OCI-LY7 (cell line): ENCODE measurements around the gene ZC3H12A. TPM values are rescaled to one million over a fixed set of nuclear protein-coding genes. Genes with fewer than 3 reads are reported as not detected.

Source experiments
- BruUV-seq: library from RNA; stranded (reverse); fragments of 400-500 nt; replicated peaks from 2 replicates; lab custom pipeline; 2021; lab: Mats Ljungman, UMichigan
- CTCF ChIA-PET: fragments of 300-600 bp; sonication (Branson Sonifier 250); formaldehyde crosslinking; loops from one replicate; lab custom pipeline; 2022; ENCODE audit warnings: antibody characterized with exemption; ENCODE audit not compliant: unreplicated experiment; lab: Charles Lee
- POLR2A ChIA-PET: fragments of 300-600 bp; sonication (Branson Sonifier 250); formaldehyde crosslinking; loops from one replicate; lab custom pipeline; 2022; ENCODE audit warnings: antibody characterized with exemption; lab: Charles Lee
- DNase-seq: peaks from one replicate; pipeline ENCODE4 v3.0.0-alpha.2; 2015; ENCODE audit warnings: low spot score
- H2AFZ ChIP-seq: fragments of 200-600 bp; sonication (generic), shearing (Covaris generic); 2 replicates; pipeline ENCODE4 v1.6.1; 2014; ENCODE audit warnings: mild to moderate bottlenecking, antibody characterized with exemption, low read length, moderate library complexity
- H3K27ac ChIP-seq: fragments of 200-600 bp; sonication (generic); 2 replicates; pipeline ENCODE4 v1.5.1; 2014; ENCODE audit warnings: mixed run types, low read depth, mild to moderate bottlenecking, moderate library complexity, low read length, inconsistent platforms; ENCODE audit not compliant: poor library complexity, severe bottlenecking
- H3K36me3 ChIP-seq: fragments of 200-600 bp; sonication (generic); 2 replicates; pipeline ENCODE4 v1.6.1; 2014; ENCODE audit warnings: mild to moderate bottlenecking, antibody characterized with exemption, low read length, moderate library complexity, mixed read lengths; ENCODE audit not compliant: insufficient read depth
- H3K4me1 ChIP-seq: fragments of 200-600 bp; sonication (generic); 2 replicates; pipeline ENCODE4 v1.5.1; 2014; ENCODE audit warnings: mild to moderate bottlenecking, low read length; ENCODE audit not compliant: insufficient read depth, poor library complexity, severe bottlenecking
- H3K4me2 ChIP-seq: fragments of 200-600 bp; sonication (generic); 2 replicates; pipeline ENCODE4 v1.6.1; 2014; ENCODE audit warnings: mild to moderate bottlenecking, low read length
- H3K4me3 ChIP-seq: fragments of 200-600 bp; sonication (generic); 2 replicates; pipeline ENCODE4 v1.5.1; 2014; ENCODE audit warnings: mild to moderate bottlenecking, low read depth, low read length; ENCODE audit not compliant: poor library complexity, severe bottlenecking
- H3K79me2 ChIP-seq: fragments of 200-600 bp; sonication (generic); 2 replicates; pipeline ENCODE4 v1.6.1; 2016; ENCODE audit warnings: low read depth, mild to moderate bottlenecking, low read length, moderate library complexity, mixed read lengths; ENCODE audit not compliant: insufficient read depth
- H3K9me2 ChIP-seq: fragments of 200-600 bp; sonication (generic); 2 replicates; pipeline ENCODE4 v1.6.1; 2016; ENCODE audit warnings: mild to moderate bottlenecking, low read length, mixed read lengths; ENCODE audit not compliant: insufficient read depth
- H3K9me3 ChIP-seq: fragments of 200-600 bp; sonication (generic); 2 replicates; pipeline ENCODE4 v1.6.1; 2014; ENCODE audit warnings: mild to moderate bottlenecking, mixed run types, low read length, mixed read lengths
- H4K20me1 ChIP-seq: fragments of 200-600 bp; sonication (generic); 2 replicates; pipeline ENCODE4 v1.6.1; 2014; ENCODE audit warnings: mild to moderate bottlenecking, antibody characterized with exemption, low read length, moderate library complexity, mixed read lengths; ENCODE audit not compliant: insufficient read depth
- CTCF ChIP-seq: fragments of 200-600 bp; sonication (generic); conservative IDR thresholded peaks from 2 replicates; pipeline ENCODE4 v1.5.1; 2014; ENCODE audit warnings: mild to moderate bottlenecking, antibody characterized with exemption, low read length, moderate library complexity, mixed read lengths
- EZH2phosphoT487 ChIP-seq: fragments of 200-600 bp; sonication (generic); IDR thresholded peaks from 2 replicates; pipeline ENCODE4 v1.6.1; 2018; ENCODE audit warnings: low read depth, borderline replicate concordance, mild to moderate bottlenecking, mixed run types, antibody characterized with exemption, low read length, moderate library complexity, mixed read lengths
- intact Hi-C: fragments of 100-400 bp; cut with micrococcal nuclease; formaldehyde crosslinking; loops from one replicate; pipeline ENCODE4 v1.10.0; 2022; ENCODE audit not compliant: unreplicated experiment
- total RNA-seq, 2 experiments: library from RNA; depleted of rRNA in 1 of 2; stranded (reverse); fragments of >200 nt in 1 of 2; shearing (Covaris generic) in 1 of 2; gene quantifications; 2 replicates each; pipeline ENCODE4 v1.2.3, GENCODE V29; 2014 to 2022

Gene ZC3H12A
- total RNA-seq, 2 experiments from 2014 or later = 11.5 to 20.7 TPM

- Histone ChIP-seq H3K9me3 (no peaks in the 10 kb centered on the region), H2AFZ (no peak overlapping the region), H4K20me1 (peaks cover 9% of the 10 kb centered on the region; the same call in 1 of the 2 replicates), H3K36me3 (peaks cover 86% of the 10 kb centered on the region), H3K4me3 (no peak overlapping the region), H3K27ac (peak overlapping the region; percentile 78), H3K4me2 (no peak overlapping the region), H3K4me1 (peaks cover 41% of the 10 kb centered on the region), H3K79me2 (peaks cover 42% of the 10 kb centered on the region), H3K9me2 (no peaks in the 10 kb centered on the region)
- POLR2A ChIA-PET = no interaction called here
- no TSS peak for BruUV-seq
- CTCF ChIA-PET = no interaction called here
- no peak for DNase-seq
- TF ChIP-seq CTCF (no peak), EZH2phosphoT487 (no peak)
- intact Hi-C loops = no loop called here
These were observed 6.4 kb downstream of the ZC3H12A start for GRCh38 chr1:37480581-37481288.

- Histone ChIP-seq H2AFZ (no peak overlapping the region), H3K36me3 (peaks cover 79% of the 10 kb centered on the region), H3K4me1 (peaks cover 42% of the 10 kb centered on the region), H3K9me2 (no peaks in the 10 kb centered on the region), H3K27ac (no peak overlapping the region), H3K9me3 (no peaks in the 10 kb centered on the region), H3K4me2 (no peak overlapping the region), H3K4me3 (no peak overlapping the region), H4K20me1 (peaks cover 9% of the 10 kb centered on the region; the same call in 1 of the 2 replicates), H3K79me2 (peaks cover 34% of the 10 kb centered on the region)
- DNase-seq = no peak
- BruUV-seq = no TSS peak
- intact Hi-C loops = no loop called here
- ChIA-PET CTCF (no interaction called here), POLR2A (no interaction called here)
- TF ChIP-seq CTCF = no peak
- no peak for TF ChIP-seq EZH2phosphoT487
These were observed 7.1 kb downstream of the ZC3H12A start for GRCh38 chr1:37481289-37482003.
